Activated CD4-positive, alpha-beta T cell treated with anti-CD3 and anti-CD28 coated beads, Interleukin-2, amount 50 U/mL, for 48 hours (primary cell): ENCODE data around the gene FAM217A.

ENCODE experiments used
- DNase-seq, 2 experiments: peaks; one replicate each; pipeline ENCODE4 v3.0.0-alpha.2; 2020

FAM217A gene

GRCh38 chr6:4084444-4085331, 5.8 kb upstream of the FAM217A start:
- no peak for DNase-seq

- DNase-seq = no peak
Measured at GRCh38 chr6:4074478-4075235, 4.3 kb downstream of the FAM217A start.

- DNase-seq = no peak
Measured at GRCh38 chr6:4071330-4071729, 7.6 kb downstream of the FAM217A start.

- DNase-seq = no peak
Measured at GRCh38 chr6:4069199-4069598, 9.7 kb downstream of the FAM217A start.

- DNase-seq = no peak
Measured at GRCh38 chr6:4067673-4068072, 11.3 kb downstream of the FAM217A start.

GRCh38 chr6:4066029-4066755, 12.7 kb downstream of the FAM217A start:
- DNase-seq = no peak

- DNase-seq = peak; percentile 48 to 58
Measured at GRCh38 chr6:4059115-4059777, 19.7 kb downstream of the FAM217A start.

- DNase-seq = no peak
Measured at GRCh38 chr6:4057036-4057435, 21.9 kb downstream of the FAM217A start.

GRCh38 chr6:4055420-4056041, 23.4 kb downstream of the FAM217A start:
- DNase-seq = no peak

- DNase-seq = no peak
Measured at GRCh38 chr6:4049246-4049645, 29.7 kb downstream of the FAM217A start.

- DNase-seq = no peak
Measured at GRCh38 chr6:4041480-4041879, 37.5 kb downstream of the FAM217A start.

- no peak for DNase-seq
Measured at GRCh38 chr6:4039348-4039747, 39.6 kb downstream of the FAM217A start.

GRCh38 chr6:4036581-4036980, 42.4 kb downstream of the FAM217A start:
- no peak for DNase-seq

- no peak for DNase-seq
Measured at GRCh38 chr6:4032475-4032874, 46.5 kb downstream of the FAM217A start.

GRCh38 chr6:4031442-4031841, 47.5 kb downstream of the FAM217A start:
- DNase-seq = no peak

- DNase-seq = no peak
Measured at GRCh38 chr6:4030669-4031068, 48.3 kb downstream of the FAM217A start.

- DNase-seq = no peak
Measured at GRCh38 chr6:4029687-4030086, 49.2 kb downstream of the FAM217A start.

- no peak for DNase-seq
Measured at GRCh38 chr6:4028051-4028450, 50.9 kb downstream of the FAM217A start.

- DNase-seq = no peak
Measured at GRCh38 chr6:4025681-4026080, 53.3 kb downstream of the FAM217A start.

GRCh38 chr6:4023240-4023639, 55.7 kb downstream of the FAM217A start:
- no peak for DNase-seq

- no peak for DNase-seq
Measured at GRCh38 chr6:4021854-4022695, 56.9 kb downstream of the FAM217A start.
